DOHH2 (cell line): ENCODE data around the gene PRTN3.

Experiments used
- EZH2phosphoT487 ChIP-seq: fragments of 200-600 bp; sonication (generic); IDR thresholded peaks from 2 replicates; pipeline ENCODE4 v1.6.1; 2017; ENCODE audit warnings: borderline replicate concordance, mild to moderate bottlenecking, antibody characterized with exemption, low read length, moderate library complexity, mixed read lengths
- TF ChIP-seq, protein P1 (sequence below): fragments of 200-600 bp; sonication (generic); IDR thresholded peaks from one replicate; pipeline ENCODE4 v1.5.1; 2014; ENCODE audit warnings: antibody characterized with exemption, mild to moderate bottlenecking, low read depth, low read length; ENCODE audit not compliant: poor library complexity, severe bottlenecking

- TF ChIP-seq, protein P1, sequence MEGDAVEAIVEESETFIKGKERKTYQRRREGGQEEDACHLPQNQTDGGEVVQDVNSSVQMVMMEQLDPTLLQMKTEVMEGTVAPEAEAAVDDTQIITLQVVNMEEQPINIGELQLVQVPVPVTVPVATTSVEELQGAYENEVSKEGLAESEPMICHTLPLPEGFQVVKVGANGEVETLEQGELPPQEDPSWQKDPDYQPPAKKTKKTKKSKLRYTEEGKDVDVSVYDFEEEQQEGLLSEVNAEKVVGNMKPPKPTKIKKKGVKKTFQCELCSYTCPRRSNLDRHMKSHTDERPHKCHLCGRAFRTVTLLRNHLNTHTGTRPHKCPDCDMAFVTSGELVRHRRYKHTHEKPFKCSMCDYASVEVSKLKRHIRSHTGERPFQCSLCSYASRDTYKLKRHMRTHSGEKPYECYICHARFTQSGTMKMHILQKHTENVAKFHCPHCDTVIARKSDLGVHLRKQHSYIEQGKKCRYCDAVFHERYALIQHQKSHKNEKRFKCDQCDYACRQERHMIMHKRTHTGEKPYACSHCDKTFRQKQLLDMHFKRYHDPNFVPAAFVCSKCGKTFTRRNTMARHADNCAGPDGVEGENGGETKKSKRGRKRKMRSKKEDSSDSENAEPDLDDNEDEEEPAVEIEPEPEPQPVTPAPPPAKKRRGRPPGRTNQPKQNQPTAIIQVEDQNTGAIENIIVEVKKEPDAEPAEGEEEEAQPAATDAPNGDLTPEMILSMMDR, result no peak
- no peak for TF ChIP-seq EZH2phosphoT487
Observed at GRCh38 chr19:795691-796581, 44.9 kb upstream of the PRTN3 start.
